ENCODE results near the gene PLCXD3. TPM values are rescaled to one million over a fixed set of nuclear protein-coding genes. Genes with fewer than 3 reads are reported as not detected.

PLCXD3 gene
- total RNA-seq, 1 donor, result 17.7 TPM

DNA sequence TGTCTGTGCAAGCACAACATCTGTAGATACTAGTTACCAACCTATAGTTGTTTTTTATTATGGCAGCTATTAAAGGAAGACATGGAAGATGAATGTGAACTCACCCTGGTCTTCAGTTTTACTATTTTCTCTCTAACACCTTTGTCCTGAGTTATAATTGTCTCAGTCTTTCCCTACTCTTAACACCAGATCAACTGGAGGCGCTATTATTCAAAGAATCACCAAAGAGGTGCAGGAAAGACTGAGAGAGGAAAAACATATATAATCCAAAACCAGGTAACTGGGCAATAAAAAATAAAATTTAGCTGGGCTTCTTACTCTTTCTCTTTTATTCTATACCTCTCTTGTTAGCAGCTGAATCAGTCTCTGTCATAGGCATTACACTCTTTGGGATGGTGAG is 162.8 kb downstream of the PLCXD3 start:
- no peak for DNase-seq (ENCODE audit: low read depth)
- TF ChIP-seq, protein P1, sequence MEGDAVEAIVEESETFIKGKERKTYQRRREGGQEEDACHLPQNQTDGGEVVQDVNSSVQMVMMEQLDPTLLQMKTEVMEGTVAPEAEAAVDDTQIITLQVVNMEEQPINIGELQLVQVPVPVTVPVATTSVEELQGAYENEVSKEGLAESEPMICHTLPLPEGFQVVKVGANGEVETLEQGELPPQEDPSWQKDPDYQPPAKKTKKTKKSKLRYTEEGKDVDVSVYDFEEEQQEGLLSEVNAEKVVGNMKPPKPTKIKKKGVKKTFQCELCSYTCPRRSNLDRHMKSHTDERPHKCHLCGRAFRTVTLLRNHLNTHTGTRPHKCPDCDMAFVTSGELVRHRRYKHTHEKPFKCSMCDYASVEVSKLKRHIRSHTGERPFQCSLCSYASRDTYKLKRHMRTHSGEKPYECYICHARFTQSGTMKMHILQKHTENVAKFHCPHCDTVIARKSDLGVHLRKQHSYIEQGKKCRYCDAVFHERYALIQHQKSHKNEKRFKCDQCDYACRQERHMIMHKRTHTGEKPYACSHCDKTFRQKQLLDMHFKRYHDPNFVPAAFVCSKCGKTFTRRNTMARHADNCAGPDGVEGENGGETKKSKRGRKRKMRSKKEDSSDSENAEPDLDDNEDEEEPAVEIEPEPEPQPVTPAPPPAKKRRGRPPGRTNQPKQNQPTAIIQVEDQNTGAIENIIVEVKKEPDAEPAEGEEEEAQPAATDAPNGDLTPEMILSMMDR (IDR thresholded peaks at IDR 0.05; ENCODE audit: insufficient read depth, low read length), result no peak
- no peak overlapping the region for H3K4me3 ChIP-seq (ENCODE audit: low read depth, low read length)

DNA sequence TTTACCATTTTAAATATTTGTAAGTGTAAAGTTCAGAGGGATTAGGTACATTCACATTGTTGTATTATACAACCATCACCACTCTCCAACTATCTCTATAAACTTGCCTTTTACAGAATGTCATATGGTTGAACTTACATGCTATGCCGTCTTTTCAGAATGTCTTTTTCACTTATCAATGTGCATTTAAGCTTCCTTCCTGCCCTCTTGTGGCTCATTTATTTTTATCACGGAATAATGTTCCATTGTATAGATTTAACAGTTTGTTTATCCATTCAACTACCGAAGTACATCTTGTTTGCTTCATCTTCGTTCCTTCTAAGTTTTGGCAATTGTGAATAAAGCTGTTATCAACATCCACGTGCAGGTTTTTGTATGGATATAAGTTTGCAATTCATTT is 163.8 kb downstream of the PLCXD3 start:
- TF ChIP-seq, protein P1 (IDR thresholded peaks at IDR 0.05; ENCODE audit: insufficient read depth, low read length), result peak; percentile 28
- no peak overlapping the region for H3K4me3 ChIP-seq (ENCODE audit: low read depth, low read length)
- peak; percentile 50 for DNase-seq (ENCODE audit: low read depth)

GRCh38 chr5:41345295-41345694 is 165.1 kb downstream of the PLCXD3 start:
- no peak overlapping the region for H3K4me3 ChIP-seq (ENCODE audit: low read depth, low read length)
- peak; percentile 92 for DNase-seq (ENCODE audit: low read depth)
- TF ChIP-seq, protein P1 (IDR thresholded peaks at IDR 0.05; ENCODE audit: insufficient read depth, low read length), result no peak

DNA sequence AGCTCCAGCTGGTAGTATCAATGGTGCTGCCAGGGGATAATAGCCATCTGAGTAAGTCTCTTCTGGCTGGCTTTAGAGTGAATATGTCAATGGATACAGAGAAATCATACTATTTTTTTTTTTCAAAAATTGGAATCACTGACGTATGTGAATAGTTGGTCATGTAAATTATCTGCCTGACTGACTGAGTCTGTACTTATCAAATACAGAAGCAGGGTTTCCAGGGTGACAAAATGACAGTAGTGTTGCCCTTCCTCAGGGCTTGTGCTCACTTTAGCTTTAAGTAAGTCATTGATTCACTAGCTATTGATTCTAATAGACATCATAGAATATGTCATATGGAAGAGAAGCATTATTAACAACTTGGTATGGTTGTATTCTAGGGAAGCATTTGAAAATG is 171.1 kb downstream of the PLCXD3 start:
- TF ChIP-seq, protein P1 (IDR thresholded peaks at IDR 0.05; ENCODE audit: insufficient read depth, low read length), result no peak
- H3K4me3 ChIP-seq (ENCODE audit: low read depth, low read length), result no peak overlapping the region
- no peak for DNase-seq (ENCODE audit: low read depth)

DNA sequence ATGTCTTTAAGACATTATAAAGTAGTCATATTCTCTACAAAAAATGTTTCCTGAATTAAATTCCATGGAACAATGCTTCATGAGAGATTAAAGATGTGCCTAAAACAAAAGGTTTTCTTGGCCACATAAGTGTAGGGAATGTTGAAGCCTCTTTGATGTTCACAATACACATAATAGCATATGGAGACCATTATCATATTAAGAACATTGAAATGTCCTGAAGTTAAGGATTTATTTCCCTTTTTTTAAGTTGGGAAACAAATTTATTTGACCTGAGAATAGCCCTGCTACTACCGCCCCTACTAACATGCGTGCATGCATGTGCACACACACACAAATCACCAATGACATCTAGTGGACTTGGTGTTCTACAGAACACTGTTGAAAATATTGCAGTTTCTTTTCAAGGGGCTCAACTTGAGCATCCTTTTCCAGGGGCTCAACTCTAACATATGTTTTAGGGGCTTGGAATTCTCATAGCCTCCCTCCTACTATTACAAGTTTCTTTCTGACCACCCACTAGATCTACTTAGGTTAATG is 172.2 kb downstream of the PLCXD3 start:
- H3K4me3 ChIP-seq (ENCODE audit: low read depth, low read length), result no peak overlapping the region
- TF ChIP-seq, protein P1 (IDR thresholded peaks at IDR 0.05; ENCODE audit: insufficient read depth, low read length), result no peak
- DNase-seq (ENCODE audit: low read depth), result peak; percentile 25

DNA sequence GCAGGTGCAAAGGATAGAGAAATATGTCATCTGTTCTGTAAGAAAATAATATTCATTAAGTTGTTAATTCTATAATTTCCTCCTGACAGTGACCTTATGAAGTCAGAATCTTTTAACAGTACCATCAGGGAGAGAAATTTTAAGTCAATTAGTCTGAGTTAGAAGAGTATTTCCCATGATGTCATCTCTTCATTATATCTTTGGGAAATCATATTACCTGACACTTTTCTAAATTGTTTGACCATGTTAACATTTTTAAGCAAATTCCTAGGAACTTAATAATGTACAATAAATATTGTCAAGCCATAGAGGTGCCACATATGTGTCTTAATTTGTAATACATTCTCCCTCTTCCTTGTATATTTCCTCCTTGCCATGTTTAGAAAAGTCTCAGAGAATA is 172.7 kb downstream of the PLCXD3 start:
- TF ChIP-seq, protein P1 (IDR thresholded peaks at IDR 0.05; ENCODE audit: insufficient read depth, low read length), result no peak

DNA sequence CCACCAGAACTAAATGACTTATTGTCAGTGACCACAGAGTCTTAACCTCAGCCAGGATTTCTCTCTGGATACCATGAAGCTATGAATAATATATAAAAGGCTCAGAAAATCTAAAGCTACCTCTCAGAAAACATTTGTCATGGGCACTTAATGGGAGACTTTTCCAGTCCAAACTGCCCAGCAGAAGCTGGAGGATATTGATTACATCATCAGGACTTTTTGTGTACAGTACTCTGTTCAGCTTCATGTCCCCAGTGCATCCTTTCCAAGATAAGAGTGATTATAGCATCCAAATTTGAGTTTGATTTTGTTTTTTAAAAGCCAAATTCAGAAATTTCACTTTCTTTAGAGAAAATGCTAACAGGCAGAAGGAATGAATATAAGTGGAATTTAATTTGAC is 173.2 kb downstream of the PLCXD3 start:
- no peak for DNase-seq (ENCODE audit: low read depth)
- no peak overlapping the region for H3K4me3 ChIP-seq (ENCODE audit: low read depth, low read length)
- TF ChIP-seq, protein P1 (IDR thresholded peaks at IDR 0.05; ENCODE audit: insufficient read depth, low read length), result no peak

More for the DNA sequence above, 172.7 kb downstream of the PLCXD3 start:
- no peak overlapping the region for H3K4me3 ChIP-seq (ENCODE audit: low read depth, low read length)
- DNase-seq (ENCODE audit: low read depth), result no peak
